Renal cortical epithelial cell (primary cell): ENCODE data around the gene RFX3. TPM values are rescaled to one million over a fixed set of nuclear protein-coding genes. Genes with fewer than 3 reads are reported as not detected.

ENCODE experiments used
- DNase-seq: peaks from one replicate; pipeline ENCODE4 v3.0.0-alpha.2; 2011; ENCODE audit warnings: low read depth
- total RNA-seq: library from RNA; depleted of rRNA; stranded (reverse); fragments of >200 nt; gene quantifications from 2 replicates; pipeline ENCODE4 v1.2.3, GENCODE V29; 2014

The RFX3 gene
- total RNA-seq, 1 donor from 2014 or later = 10.8 TPM

DNA sequence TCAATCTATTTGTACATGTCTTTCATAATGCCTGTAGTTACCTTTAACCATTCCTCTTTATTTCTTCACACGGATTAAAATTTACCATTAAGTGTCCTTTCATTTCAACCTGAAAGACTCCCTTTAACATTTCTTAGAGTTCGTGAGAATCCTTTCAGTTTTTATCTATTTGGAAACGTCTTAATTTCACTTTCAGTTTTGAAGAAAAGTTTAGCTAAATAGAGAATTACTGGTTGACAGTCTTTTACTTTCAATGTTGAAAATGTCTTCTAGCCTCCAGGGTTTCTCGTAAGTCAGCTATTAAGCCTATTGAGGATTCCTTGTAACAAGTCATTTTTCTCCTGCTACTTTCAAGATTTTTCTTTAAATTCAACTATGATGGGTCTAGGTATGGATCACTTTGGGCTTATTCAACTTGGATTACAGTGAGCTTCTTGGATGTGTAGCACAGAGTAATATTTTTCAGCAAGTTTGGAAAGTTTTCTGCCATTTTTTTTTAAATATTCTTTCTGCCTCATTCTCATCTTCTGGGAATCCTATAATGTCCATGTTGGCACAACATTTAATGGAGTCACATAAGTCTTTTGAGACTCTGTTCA lies 48.5 kb downstream of the RFX3 start:
- no peak for DNase-seq

DNA sequence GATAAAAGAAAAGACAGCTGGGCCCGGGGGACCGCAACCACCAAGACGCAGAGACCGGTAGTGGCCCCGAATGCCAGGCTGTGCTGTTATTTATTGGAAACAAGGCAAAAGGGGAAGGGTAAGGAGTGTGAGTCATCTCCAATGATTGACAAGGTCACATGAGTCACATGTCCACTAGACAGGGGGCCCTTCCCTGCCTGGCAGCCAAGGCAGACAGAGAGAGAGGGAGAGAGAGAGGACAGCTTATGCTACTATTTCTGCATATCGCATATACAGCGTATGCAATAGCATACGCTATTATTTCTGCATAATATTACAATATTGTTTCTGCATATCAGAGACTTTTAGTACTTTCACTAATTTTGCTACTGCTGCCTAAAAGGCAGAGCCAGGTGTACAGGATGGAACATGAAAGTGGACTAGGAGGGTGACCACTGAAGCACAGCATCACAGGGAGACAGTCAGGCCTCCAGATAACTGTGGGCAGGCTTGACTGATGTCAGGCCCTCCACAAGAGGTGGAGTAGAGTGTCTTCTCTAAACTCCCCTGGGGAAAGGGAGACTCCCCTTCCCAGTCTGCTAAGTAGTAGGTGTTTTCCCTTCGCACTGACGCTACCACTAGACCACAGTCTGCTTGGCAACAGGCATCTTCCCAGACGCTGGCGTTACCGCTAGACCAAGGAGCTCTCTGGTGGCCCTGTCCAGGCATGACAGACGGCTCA lies 50.3 kb downstream of the RFX3 start:
- DNase-seq = peak; percentile 25

DNA sequence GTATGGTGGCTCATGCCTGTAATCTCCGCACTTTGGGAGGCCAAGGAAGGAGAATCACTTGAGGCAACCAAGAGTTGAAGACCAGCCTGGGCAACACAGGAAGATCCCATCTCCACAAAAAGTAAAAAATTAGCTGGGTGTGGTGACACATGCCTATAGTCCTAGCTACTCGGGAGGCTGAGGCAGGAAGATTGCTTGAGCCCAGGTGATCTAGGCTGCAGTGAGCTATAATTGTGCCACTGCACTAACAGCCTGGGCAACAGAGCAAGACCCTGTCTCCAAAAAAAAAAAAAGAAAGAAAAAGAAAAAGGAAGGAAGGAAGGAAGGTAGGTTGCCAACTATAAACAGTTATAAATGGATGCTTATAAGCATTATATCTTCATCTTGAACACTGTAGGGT lies 51.0 kb downstream of the RFX3 start:
- no peak for DNase-seq

DNA sequence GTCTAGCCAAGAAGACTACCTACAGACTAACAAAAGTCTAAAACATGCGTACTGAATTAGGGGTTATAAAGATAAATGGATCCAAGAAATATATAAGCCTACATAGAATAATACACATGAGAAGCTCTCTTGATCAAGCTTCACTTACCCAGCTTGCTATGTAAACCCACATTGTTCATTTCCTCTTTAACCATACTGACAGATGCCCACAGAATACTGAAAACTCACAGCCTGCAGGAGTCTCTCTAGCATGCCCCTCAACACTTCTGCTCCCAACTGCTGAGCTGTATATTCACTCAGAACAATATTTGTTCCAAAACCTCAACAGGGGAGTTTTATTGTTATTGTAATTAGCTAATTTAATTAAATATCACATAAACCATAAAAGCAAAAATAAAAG lies 52.4 kb downstream of the RFX3 start:
- DNase-seq = no peak

DNA sequence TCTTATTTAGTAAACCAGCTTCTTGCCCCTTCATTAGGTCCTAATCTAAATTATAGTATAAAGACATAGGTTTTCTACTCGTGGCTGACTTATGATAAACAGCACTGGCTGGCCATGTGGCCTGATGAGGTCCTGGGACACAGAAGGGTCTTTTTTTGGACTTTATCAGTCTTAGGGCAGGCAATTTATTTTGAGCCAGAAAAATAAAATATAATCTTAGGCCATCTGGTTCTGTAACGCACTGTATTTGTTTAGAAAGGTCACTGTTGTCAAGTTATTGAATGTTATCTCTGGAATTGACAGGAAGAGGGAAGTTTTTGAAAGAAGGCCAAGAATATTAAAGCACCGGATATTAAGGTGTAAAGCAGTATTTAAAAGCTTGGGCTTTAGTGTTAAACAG lies 53.9 kb downstream of the RFX3 start:
- DNase-seq = no peak

DNA sequence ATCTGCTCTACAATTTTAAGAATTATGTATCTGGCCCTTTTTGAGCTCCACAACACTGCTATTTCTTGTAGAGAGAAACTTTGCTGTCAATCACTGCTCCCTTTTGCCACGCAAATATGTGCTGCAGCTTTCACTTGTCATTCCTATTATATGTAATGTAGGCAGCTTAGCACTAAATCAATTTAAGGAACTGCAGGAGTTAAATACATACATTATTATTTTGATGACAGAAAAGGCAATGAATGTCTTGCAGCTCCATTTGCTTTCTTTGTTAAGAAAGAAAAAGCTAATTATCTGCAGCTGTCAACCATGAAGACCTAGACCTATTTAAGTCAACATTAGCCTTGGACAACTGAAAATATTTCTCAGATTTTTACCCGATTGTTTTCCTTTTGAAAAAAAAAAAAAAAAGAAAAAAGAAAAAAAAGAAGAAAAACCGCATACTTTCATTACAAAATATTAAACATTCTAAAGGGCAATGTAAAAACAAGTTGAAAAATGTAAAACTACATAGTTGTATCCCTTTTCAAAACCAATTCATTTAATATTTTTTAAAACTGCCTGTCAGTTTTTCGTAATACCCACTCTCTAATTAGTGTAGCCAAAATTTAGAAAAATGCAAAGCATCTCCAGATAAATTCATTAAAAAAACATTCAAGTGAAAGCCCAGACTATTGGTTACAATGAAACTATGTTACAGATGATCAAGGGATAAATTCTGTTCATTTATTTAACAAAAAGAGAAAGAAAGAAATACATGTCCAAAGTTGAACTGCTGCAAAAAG lies 57.2 kb downstream of the RFX3 start:
- no peak for DNase-seq

DNA sequence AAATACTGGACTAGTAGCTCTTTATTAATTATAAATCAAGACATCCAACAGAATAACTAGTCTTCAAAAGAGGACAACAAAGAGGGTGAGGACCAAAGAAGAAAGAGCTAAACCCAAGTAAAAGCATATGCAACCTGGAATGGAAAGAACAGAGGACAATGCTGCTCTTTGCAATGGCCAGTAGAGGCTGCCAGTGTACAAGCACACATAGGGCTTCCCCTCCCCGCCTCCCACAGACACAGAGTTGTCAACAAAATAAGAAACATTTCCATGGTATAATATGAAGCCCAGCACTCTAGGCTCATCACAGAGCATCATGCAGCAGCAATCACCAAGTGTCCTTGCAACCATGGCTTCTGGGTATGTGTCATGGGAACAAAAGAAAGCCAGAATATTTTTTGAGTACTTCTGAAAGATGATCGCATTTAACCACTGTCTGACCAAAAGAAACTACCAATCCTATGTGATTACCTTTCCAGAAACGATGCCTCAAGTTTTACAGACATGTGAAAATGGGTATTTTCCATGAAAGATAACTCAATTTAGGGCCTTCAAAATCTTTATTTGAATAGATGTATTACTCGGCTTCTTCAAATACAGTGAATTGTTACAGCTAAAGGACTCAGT lies 58.1 kb downstream of the RFX3 start:
- DNase-seq = peak; percentile 70

DNA sequence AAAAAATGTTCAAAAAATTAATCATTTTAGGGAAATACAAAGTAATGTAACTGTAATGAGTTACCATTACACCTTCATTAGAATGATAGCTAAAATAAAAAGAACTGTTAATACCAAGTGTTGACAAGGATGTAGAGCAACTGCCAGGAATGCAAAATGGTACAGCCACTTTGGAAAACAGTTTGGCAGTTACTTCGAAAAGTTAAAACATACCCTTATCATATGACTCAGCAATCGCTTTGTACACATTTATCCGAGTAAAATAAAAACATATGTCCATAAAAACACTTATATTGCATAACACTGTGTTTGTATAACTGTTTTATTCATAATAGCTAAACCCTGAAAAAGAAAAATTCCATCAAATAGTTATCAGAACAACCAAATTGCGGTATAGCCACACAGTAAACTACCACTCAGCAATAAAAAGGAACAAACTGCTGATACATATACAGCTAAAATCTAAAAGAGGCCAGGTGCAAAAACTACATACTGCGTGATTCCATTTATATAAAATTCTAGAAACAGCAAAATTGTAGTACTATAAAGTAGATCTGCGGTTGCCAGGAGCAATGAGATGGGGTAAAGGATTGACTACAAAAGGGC lies 61.7 kb downstream of the RFX3 start:
- DNase-seq = no peak

DNA sequence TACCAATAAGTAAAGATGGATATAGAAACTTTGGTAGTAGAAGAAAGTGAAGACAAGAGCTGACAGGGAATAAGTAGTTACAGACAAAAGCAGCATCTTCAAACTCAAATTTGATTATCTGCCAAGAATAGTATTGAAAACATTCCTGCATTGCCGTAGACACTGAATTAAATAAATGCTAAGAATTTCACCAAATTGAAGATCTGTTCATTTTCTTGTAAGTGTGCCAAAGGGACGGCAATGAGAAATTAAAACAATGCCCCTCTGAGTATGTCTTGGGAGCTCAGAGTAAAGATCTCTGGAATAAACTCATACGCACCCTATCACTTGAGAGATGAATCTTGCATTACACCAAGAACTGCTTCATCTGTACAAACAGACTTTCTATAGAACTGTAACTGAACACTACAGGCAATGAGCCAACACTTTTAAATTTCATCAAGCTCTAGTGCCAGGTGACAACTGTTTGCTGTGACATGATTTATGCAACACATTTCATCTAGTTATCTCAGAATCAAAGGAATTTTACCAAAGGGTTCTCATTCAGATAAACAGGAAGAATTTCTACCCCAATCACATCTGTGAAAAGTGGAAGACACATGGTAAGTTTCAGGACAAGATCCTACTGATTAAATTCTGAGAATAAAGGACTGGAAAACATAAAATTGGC lies 66.9 kb downstream of the RFX3 start:
- DNase-seq = no peak

DNA sequence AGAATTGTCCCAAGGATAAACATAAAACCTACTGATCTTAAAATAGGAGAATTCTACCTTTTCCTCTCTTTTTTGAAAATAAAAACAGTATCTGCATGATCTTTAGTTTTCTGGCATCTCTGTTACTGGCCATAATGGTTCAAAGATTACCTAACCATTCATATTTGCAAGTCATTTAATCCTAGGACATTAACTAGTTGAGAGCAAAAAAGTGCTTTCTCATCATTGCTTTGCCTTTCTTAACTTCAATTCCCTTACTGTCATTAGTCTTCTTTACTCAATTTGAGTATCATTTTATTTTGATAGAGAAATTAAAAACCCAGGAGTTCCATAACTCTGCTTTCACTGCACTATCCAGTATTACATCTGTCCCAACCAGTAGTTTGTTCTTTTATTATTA lies 68.6 kb downstream of the RFX3 start:
- no peak for DNase-seq

DNA sequence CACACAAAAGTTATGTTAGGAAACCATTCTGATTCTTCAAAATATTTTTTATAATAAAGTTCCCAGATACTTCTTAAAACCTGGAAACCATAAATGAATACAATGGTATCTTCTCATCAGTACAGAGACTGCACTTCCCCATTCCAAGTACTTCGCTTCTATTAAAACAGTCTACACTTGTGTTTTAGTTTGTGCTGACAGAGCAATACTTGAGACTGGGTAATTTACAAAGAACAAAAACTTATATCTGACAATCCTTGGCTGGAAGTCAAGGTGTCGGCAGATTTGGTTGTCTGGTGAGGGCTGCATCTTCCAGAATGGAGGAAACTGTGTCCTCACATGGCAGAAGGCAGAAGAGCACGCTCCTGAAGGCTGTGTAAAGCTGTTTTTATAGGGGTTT lies 70.1 kb downstream of the RFX3 start:
- DNase-seq = no peak

DNA sequence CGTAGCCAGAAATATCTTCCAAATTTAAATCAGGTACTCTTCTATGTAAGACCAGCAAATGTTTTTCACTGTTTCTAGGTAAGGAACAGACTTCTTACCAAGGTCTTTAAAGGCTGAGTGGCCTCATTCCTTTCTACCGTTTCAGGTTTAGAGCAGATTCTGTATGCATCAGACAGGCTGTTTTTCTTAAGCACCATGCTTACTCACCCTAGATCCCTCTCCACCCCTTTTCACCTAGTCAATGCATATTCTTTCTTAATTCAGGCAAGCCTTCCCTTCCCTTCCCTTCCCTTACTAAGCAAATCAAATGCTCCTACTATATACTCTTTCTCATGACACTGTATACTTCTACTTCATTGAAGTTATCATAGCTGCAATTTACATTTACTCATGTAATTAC lies 70.7 kb downstream of the RFX3 start:
- peak; percentile 46 for DNase-seq

DNA sequence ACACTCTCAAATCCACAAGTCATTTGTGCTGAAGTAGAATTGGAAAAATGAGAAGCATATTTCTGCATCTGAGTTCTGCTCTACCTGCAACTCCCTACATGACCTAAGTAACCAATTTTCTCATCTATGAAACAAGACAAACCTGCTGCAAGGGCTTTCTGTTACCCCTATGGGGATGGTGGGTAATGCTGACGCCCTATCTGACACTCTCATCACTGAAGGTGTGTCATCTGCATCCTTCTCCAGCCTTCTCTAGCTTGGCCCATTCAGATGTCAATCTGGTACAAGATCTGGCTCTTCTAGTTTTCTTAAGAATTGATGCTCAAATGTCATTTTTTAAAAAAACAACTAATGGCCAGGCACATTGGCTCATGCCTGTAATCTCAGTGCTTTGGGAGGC lies 73.8 kb downstream of the RFX3 start:
- DNase-seq = no peak

DNA sequence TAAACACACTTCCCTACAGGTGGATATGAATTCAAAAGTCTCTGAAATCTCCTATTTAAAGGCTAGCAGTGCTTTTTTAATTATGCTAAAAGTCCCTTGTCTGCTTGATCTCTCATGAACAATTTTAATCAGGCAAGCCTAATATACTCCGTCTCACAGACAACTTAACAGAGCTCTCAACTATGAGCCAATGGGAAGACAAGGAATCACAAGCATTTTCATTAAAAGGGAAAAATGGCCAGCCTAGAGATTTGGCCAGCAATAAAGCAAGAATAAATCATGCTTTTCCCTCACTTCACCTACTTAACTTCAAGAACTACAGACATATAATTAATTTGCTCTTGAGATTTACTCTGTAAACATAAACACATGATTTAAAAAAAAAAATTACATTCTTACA lies 78.0 kb downstream of the RFX3 start:
- DNase-seq = no peak

DNA sequence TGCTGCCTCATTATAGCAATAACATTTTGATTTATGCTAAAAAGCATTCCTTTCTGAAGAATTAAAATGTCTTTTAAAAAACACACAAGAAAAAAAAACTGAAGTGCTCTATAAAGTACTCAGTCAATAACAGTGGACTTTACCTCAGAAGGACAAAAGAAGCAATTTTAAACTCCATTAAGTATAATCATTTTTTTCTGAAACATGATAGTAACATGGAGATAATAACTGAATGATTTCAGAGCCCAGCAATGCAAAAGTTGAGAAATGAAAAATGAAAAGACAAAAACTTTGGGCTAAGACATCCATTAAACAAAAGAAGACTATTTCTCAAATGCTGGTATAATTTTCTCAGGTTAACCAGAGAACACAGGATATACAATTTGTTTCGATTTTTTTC lies 78.7 kb downstream of the RFX3 start:
- DNase-seq = no peak

DNA sequence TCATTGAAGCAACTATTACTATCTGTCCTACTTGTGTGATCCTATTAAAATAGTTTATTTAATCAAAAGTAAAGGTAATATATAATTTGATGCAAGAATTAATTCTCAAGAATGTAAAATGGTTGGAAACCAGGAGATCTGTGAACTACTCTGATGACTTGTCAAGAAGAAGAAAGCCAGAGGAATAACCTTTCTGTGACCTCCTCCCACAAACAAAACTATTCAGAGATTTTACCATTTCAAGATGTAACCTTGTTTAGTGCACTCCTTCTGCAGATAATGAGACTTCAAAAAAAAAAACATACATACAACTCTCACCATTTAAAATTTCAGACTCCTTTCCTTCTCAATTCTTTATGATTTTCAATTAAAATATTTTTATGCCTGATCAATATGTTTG lies 79.5 kb downstream of the RFX3 start:
- DNase-seq = no peak

DNA sequence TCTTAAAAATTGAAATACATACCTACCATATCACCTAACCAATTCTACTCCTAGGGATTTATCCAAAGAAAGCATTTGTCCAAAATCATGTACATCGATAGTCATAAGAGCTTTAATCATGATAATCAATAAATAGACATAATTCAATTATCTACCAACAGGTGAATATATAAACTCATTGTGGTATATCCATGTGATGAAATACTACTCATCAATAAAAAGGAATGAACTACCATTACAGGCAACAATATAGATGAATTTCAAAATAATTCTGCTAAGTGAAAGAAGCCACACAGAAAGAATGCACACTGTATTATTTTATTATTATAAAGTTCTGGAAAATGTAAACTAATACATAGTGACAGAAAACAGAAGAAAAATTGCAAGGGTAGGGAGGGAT lies 81.8 kb downstream of the RFX3 start:
- DNase-seq = no peak

DNA sequence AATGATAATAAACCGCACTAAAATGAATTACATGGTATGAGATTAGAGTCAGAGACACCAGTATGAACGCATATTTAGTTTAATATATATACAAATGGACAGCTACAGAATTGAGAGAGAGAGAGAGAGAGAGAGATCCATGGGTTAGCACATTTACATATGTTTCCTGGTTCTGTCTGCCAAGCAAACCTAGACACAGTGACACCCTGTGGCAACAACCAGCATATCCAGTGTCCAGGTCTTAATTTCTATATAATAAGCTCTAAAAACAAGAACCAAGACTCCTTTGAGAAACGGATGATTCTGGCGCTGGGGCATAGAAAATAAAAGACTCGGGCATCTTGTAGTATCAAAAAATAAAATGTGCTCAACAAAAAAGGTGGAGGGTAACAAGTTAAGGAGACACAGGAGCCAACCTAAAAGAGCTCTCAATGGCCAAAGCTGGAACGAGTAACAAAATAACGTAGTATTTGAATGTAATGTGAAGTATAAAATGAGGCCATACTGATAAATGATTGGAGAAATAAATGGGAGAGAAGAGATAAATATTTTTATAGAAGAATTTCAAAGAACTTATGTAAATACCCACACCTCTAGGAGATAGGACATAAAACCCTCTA lies 84.5 kb downstream of the RFX3 start:
- peak; percentile 73 for DNase-seq

DNA sequence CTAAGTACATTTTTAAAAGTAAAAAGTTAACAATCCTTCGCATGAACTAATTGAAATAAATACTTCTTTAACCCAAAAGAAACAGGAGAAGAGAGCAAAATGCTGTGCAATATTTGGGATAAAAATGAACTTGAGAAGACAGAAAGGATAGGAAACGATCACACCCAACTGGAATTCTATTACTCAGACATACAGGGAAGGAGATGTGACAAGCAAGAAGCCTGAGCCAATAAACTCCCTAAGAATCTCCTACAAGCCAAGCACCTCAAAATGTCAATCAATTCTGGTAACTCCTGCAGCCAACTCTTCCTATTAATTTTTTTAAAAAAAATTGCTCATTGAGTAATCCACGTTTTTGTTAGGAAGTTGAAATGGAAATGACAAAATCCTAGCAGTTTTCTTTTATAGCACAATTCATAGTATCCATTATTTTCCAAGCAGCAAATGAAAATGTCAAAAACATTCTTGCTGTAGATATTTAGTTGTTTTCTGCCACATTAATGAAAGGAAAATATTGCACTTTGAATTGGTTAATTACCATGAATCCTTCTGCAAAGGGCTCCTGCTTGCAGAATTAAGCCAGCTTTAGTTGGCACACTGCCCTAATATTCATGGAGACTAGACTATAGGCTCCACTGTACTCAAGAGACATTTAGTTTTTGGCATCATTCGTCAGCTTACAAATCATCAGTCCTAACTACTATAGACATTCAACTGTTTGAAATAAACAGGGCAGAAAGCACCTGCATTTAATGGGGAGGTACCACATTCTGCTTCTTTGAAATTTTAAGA lies 89.0 kb downstream of the RFX3 start:
- DNase-seq = no peak

DNA sequence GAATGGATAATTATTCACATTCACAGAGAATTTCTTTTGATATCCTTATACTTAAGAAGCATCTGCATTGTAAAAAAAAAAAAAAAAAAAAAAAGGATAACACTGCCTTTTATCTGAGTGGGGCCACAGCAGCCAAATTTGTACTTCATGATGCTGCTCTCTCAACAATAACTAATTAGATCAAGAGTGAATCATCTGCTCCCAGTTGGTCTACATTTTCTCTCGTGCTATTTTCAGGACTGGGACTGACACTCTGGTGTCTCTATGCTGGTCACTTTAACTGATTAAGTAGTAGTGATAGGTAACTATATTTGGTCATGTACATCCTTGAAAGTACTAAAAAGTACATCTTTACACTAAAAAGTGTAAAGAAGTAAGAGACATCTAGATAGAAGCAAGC lies 90.1 kb downstream of the RFX3 start:
- peak; percentile 41 for DNase-seq
